Cortex of kidney (tissue), 1 donor: ENCODE measurements around the gene C4B.
A peak's percentile ranks its signal among the peaks of the same experiment; 100 is the strongest.
"Not testable (repeated sequence)": the region's sequence is repeated elsewhere in the genome, so short reads cannot be mapped to it uniquely, and the experiment has no call there.

Experiments used
- DNase-seq: peaks from one replicate; lab custom pipeline; 2025; lab: John Stamatoyannopoulos, UW

C4B gene

DNA sequence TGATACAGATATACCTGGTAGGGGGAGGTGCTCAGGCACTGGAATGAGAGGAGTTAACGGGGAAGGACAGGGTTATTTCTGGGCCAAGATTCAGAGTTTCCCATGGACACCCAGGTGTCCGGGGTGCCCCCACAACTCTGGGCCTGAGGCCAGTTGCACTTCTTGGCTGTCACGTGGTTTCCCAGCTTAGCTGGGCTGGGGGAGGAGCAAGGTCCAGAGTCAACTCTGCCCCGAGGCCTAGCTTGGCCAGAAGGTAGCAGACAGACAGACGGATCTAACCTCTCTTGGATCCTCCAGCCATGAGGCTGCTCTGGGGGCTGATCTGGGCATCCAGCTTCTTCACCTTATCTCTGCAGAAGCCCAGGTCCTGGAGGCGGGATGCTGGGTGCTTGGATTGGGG is at the start of gene C4B:
TSS of gene C4B (plus strand) at position 249 of the 400 bp plus-strand sequence. CDS start at position 300, 51 bp downstream.
- DNase-seq, result not testable (repeated sequence)

DNA sequence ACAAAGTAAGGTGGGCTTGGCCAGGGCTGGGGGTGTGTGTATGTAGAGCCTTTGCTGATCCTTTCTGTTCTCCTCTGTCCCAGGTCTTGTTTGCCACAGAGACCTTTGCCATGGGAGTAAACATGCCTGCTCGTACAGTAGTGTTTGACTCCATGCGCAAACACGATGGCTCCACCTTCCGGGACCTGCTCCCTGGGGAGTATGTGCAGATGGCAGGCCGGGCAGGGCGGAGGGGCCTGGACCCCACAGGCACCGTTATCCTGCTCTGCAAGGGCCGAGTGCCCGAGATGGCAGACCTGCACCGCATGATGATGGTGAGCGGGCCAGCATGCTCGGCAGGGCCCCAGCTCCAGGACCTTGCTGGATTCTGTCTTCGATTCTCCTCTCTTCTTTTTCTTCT is 48.9 kb upstream of the C4B start:
- no peak for DNase-seq

DNA sequence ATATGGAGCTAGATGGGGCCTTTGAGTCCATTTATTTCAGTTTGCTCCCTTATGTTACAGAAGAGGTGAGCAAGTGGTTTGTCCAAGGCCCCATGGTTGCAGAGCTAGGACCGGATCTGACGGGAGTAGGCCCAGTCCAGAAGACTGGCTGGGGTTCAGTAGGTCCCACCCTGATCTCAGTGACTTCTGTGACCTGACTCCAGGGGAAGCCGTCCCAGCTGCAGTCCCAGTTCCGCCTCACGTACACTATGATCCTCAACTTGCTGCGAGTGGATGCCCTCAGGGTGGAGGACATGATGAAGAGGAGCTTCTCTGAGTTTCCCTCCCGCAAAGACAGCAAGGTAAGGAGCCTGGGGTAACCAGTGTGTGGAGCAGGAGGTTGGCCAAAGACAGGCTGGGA is 48.1 kb upstream of the C4B start:
- DNase-seq, result no peak

DNA sequence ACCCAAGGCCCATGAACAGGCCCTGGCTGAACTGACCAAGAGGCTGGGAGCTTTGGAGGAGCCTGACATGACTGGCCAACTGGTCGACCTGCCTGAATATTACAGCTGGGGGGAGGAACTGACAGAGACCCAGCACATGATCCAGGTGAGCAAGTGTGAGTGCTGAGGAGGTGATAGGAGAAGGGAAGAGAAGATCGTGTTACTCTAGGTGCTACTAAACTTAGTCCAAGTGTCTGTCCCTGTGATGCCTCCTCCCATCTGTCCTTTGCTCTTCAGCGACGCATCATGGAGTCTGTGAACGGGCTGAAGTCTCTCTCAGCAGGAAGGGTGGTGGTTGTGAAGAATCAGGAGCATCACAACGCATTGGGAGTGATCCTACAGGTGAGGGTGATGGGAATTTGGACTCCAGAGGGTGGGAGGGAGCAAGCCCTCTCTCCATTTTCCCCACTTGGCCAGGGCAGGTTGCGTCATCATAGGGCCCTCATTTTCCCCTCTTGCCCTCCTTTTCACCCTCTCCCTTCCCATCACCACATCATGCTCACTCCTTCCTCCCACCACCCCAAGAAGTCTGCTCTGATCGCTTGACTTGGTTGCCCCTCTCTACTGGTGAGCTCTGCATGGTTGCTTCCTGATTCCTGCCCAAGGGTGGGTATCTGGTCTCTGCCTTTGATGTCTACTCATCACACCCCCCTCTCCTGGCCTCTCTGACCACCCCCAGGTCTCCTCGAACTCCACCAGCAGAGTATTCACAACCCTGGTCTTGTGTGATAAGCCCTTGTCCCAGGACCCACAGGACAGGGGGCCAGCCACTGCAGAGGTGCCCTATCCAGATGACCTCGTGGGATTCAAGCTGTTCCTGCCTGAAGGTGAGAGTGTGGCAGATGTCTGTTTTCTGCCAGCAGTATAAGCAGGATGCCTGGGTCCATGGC is 47.3 kb upstream of the C4B start:
- no peak for DNase-seq

DNA sequence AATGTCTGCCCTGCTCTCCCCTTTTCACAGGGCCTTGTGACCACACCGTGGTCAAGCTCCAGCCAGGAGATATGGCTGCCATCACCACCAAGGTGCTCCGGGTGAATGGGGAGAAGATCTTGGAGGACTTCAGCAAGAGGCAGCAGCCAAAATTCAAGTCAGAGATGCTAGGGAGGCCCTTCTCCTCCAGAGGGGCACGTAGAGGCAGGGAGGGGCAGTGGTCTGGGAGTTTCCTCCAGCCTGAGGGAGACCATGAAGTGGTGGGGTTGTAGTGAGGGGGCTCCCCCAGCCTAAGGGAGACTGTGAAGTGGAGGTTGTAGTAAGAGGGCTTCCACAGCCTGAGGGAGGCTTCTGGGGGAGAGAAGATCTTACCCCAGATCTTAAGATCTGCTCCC is 46.7 kb upstream of the C4B start:
- no peak for DNase-seq

DNA sequence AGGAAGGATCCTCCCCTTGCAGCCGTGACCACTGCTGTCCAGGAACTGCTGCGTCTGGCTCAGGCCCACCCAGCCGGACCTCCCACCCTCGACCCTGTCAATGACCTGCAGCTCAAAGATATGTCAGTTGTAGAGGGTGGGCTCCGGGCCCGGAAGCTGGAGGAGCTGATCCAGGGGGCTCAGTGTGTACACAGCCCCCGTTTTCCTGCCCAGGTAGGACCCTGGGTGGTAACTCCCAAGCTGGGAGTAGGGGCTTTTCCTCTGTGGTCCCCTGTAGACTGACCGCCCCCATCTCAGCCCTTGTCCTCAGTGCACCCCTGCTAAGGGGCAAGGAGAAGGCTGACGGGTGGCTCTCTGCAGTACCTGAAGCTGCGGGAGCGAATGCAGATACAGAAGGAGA is 46.3 kb upstream of the C4B start:
- DNase-seq, result no peak

DNA sequence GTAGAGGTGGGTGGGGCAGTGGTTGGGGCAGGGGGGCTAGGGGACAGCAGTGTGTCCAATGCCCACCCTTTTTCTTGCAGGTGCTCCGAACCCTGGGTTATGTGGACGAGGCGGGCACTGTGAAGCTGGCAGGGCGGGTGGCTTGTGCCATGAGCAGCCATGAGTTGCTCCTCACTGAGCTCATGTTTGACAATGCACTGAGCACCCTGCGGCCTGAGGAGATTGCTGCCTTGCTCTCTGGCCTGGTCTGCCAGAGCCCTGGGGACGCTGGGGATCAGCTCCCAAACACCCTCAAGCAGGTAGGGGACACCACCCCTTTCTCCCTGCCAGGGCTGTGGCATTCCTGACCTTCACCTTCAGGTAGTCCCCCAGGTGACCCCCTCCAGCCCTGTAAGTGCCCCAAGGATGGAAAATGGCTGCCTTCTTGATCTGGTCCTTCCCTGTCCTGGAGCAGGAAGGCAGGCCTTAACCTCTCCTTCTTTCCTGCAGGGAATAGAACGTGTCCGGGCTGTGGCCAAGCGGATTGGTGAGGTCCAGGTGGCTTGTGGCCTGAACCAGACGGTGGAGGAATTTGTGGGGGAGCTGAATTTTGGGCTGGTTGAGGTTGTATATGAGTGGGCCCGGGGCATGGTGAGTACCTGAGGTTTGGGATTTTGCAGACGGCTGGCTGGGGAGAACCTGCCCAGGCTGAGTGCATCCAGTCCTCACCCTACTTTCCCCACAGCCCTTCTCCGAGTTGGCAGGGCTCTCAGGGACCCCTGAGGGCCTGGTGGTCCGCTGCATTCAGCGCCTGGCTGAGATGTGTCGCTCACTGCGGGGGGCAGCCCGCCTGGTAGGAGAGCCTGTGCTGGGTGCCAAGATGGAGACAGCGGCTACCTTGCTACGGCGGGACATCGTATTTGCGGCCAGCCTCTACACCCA is 45.5 kb upstream of the C4B start:
- no peak for DNase-seq

DNA sequence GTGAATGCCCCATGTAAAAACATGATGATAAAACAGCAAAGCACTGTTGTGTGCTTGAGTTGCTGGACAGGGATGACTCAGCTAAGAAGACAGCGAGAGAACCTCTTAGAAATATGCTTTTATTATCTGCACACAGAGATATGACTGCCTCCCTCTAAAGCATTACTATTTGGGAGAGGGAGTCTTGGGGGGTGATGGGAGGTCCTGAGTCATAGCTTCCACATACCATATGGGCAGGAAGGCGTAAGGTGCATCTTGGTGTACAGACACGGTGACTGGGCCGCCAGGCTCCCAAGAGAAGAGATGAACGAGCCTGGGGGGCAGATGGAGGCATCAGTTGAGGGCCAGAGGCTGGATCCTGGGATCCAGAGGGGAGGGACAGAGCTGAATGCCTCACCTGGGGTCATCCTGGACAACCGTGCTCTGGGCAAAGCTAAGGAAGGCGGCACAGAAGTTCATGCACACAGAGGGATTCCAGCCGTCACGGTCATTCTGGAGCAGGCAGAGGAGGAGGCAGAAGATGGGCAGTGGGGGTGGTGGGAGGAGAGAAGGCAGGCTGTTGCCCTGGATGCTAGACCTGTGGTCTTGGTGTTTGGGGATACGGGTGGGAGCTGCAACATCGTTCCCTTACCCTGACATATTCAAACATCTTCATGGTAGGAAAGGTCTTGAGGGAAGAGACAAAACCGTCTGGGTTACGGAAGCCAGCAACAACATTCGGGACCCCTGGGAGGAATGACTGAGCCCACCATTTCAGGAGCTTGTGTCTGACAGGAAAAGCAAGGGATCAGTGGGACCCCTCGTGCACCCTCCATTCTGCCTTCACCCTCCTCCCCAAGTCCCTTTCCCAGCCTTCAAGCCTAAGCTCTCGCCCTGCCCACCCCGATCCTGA is 44.6 kb upstream of the C4B start:
- DNase-seq, result no peak

DNA sequence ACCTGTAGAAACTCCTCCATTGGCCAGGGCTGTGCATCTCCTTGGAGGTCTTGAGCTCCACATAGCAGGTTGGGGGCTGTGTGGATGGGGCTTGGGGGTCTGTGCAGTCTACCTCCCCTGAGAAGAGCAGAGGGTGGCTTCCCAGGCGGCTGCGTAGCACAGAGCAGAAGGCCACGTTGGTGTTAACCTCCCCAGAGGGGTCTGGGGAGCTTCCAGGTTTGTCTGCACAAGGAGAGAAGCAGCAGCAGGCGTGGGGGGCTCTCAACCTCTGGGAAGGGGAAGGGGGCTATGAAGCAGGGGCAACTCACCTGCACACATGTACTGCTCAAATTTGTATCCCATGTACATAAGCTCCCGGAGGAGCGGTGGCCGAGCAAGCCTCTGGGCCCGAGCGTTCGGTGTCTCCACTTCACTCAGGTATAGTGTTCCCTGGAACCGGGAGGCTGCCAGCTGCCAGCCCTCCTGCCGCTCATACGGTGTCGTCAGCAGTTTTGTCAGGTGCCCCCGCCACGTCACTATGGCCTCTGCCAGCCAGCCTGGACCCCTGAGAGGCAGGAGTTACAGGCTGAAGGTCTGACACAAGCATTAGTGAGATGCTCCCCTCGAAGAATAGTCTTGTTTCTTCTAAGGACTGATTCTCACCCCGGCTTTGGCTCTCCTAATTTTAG is 43.9 kb upstream of the C4B start:
- no peak for DNase-seq

DNA sequence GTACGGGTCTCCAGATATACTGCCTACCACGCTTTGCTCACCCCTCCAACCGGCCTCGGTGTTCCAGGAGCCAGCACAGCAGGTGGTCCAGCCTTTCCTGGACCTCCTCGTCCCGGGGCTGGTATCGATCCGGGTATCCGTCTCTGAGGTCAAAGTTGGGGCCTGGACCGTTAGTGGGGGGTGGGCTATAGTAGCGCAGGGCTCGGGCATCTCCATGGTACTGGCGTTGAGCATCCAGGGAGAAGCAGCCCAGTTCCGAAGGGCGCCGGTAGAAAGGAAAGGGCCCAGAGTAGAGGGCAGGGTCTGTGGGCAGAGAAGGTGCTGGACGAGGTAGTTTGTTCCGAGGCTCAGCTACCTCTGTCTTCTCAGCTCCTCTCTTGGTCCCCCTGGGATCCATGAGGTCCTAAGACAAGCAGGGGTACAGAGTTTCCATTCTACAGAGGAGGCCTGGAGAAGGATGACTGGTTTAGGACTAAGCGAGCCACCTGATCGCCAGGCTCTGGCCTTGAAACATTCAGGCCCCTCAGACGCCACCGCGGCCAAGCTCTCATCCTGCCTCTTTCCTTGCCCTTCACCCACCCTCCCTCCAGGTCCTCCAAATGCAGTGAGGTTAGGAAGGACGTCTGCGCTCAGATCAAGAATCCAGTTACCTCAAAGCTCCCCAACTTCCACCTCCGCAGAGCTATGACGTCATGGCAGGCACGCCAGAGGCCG is 43.2 kb upstream of the C4B start:
- no peak for DNase-seq

DNA sequence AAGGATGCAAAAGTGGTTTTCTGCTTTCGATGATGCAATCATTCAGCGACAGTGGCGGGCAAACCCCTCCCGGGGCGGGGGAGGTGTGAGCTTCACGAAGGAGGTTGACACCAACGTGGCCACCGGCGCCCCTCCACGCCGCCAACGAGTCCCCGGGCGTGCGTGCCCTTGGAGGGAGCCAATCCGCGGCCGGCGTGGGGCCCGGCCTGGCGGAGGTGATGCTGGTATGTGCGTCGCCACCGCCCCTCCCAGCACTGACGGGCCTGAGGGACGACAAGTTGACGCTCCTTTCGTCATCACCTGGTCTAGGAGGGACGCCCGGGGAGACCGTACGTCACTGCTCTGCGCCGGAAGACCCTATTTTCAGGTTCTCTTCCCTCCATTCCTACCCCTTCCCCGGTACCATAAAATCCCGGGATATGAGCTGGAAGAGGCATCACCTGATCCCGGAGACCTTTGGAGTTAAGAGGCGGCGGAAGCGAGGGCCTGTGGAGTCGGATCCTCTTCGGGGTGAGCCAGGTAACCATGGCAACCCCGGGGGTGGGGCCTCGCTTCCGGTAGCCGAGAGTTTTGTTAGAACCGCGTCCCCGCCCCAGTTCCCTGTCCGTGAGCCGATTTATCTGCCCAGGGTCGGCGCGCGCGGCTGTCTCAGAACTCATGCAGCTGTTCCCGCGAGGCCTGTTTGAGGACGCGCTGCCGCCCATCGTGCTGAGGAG is 42.4 kb upstream of the C4B start, which contains the start of gene DXO:
TSS of gene DXO (minus strand) at position 146 of the 716 bp plus-strand sequence. CDS start 463 bp downstream, outside the sequence.
- peak; percentile 96 for DNase-seq

DNA sequence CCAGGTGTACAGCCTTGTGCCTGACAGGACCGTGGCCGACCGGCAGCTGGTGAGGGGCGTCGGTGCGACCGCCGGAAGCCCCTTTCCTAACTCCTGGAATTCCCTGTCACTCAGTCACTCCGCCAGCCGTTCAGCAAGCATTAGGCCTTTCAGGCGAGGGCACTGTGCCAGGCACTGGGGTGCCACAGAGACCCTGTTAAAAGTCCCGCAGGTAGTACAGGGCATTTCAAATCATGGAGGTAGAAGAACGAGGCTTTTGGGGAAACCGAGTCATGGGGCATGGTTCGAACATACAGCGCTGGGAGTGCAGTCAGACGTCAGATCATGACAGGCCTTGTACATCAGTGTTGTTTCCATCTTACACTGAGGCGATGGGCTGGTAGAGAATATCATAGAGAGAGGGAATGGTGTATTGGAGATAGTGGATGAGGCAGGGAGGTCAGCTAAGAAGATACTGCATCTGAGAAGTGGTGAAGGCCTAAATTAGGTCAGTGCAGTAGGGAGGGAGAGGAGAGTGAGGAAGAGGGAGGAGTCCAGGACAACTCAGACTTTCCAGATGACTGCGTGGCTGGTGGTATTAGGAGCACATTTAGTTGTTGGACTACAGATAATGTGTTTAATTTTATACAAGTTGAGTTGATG is 41.8 kb upstream of the C4B start:
- DNase-seq, result no peak

DNA sequence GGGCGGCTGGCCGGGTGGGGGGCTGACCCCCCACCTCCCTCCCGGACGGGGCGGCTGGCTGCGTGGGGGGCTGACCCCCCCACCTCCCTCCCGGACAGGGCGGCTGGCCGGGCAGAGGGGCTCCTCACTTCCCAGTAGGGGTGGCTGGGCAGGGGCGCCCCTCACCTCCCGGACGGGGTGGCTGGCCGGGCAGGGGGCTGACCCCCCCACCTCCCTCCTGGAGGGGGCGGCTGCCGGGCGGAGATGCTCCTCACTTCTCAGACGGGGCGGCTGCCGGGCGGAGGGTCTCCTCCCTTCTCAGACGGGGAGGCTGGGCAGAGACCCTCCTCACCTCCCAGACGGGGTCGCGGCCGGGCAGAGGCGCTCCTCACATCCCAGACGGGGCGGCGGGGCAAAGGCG is 38.5 kb upstream of the C4B start:
- not testable (repeated sequence) for DNase-seq

DNA sequence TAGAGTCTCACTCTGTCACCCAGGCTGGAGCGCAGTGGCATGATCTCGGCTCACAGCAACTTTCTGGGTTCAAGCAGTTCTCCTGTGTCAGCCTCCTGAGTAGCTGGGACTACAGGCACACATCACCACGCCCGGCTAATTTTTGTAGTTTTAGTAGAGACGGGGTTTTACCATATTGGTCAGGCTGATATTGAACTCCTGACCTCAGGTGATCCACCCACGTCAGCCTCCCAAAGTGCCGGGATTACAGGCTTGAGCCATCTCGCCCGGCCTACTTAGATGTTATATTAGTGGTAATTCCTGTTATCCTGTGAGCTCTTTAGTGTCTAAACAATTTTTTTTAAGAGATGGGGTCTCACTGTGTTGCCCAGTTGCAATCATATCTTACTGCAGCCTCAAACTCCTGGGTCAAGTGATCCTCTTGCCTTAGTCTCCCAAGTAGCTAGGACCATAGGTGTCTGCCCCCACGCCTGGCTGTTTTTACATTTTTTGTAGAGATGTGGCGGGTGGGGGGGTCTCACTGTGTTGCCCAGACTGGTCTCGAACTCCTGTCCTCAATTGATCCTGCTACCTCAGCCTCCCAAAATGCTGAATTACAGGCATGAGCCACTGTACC is 36.7 kb upstream of the C4B start:
- DNase-seq, result no peak

DNA sequence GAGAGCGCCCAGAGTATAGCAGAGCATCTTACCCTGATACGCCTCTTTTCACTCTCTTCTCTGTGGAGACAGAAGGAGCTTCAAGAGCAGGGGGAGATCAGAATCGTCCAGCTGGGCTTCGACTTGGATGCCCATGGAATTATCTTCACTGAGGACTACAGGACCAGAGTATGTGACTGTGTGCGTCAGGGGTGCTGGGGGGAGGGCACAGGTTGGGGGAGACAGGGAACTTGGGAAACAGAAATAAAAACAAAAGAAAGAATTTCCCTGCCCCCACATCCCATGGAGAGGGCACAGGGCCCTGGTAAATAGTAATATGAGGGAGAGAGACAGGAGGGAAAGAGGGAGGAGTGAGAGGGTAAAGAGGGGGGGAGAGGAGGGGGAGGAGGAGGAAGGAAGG is 35.8 kb upstream of the C4B start:
- no peak for DNase-seq

DNA sequence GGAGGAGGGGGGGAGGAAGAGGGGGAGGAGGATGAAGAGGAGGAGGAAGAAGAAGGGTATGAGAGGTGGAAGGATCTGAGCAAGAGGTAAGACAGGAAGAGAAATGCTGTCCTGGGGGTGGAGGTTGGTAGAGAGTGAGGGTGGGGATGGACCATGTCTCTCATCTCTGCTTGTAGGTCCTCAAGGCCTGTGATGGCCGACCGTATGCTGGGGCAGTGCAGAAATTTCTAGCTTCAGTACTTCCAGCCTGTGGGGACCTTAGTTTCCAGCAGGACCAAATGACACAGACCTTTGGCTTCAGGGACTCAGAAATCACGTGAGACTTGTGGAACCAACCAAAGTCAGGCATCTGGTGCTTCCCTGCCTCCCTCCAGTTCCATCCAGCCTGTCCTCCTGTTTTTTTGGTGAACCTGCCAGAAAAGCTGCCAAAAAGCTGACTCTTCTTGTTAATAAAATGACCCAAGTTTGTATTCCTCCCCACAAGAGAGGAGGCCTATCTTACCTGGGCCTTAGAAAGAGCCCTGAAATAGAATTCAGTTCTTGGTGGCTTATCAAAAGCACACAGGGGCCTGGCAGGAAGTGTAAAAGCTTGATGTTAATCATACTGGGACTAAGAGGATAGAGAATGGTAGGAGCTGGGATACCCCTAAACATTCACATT is 35.2 kb upstream of the C4B start:
- no peak for DNase-seq

DNA sequence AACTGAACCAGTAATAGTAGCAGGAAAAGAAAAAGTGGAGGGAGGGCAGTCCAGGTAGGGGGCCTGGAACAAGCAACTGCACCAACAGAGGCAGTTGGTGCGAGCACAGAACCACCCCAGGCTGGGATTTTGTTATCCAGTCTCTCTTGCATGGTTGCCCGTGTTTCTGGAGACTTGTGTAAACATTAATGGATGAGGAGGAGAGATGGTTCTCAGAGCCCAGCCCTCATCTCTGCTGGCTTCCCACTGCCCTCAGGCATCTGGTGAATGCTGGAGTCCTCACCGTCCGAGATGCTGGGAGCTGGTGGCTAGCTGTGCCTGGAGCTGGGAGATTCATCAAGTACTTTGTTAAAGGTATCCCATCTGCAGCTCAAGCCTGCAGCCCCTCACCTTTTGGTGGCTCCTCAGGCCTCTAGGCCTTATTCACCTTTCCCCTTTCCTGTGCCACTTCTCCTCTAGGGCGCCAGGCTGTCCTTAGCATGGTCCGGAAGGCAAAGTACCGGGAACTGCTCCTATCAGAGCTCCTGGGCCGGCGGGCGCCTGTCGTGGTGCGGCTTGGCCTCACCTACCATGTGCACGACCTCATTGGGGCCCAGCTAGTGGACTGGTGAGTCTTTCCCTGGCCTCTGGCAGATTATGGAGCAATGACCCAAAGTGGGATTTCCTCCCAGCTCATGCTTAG is 34.3 kb upstream of the C4B start:
- not testable (repeated sequence) for DNase-seq

DNA sequence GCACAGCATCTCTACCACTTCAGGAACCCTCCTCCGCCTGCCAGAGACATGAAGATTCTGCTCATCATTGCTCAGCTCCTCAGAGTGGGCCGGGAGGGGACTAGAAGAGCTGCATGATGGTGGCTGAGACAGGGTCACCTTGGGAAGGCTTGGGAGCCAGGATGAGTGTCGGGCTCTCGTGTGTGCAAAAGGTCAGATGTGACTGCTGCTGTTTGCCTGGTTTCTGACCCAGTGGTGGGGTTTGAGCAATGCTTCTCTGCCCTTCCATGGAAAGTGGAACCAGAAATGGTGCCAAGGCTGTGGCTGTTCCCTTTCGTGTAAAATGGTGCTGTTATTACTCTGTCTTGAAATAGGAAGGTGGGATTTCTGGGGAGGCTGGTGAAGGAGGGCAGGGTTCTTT is 33.6 kb upstream of the C4B start:
- not testable (repeated sequence) for DNase-seq
